NCI-H187 (cell line): Measurements from ENCODE around the gene CDH4.
A peak's percentile ranks its signal among the peaks of the same experiment; 100 is the strongest.

Source experiments
- DNase-seq, 2 experiments: peaks; one replicate each; lab custom pipeline; 2025; lab: John Stamatoyannopoulos, UW

CDH4 gene

DNA sequence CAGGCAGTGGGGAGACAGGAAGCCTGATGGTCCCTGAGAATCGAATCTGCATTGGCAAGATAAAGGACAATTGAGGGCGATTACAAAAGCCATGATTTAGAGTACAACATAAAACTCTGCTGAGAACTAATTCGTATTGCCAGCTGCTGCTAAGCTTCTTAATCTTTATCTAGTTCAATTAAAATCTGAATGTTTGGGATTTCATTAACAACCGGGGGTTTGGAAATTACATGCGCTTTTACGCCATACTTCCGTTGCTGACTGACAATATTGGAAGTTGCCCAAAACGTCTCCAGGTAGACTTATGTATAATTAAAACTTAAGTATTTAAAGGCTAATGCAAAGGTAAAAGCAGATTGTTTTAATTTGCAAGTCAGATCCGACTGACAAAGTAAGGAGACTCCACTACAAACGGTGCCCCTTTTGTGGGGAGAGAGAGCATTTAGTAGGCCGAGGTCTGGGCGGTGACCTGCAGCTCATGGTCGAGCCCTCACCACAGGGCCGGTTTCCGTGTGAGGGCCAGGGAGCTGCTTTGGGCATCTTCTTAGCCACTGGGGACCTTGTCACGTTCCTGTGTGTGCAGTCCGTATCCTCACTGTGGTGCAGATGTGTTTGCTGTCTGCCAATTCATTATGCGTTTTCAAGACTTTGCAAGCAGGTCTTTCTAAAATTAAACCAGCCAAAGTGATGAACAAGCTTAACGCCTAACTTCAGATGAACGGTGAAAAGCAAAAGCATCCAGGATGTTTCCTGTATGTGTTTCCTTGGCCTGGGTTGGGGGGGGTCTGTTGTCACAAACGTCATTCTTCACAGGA is 49.9 kb downstream of the CDH4 start:
- no peak for DNase-seq

DNA sequence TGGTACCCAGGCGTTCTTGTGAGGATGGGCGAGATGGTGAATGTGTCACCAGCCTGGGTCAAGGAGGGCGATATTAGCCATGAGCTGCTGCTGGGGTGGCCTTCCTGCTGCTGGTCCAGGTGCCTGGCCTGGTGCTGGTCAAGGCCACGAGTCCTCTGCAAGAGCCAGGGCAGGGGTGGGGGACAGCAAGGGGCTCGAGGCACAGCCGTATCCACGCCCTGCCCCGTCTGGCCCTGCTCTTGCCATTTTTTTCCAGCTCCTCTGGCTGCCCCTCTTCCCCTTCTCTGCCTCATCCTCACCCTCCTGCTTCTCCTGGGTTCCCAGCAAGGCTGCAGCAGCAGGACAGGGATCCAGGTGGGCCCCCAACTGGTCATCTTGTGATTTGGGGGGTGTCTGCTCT is 51.2 kb downstream of the CDH4 start:
- DNase-seq = no peak

DNA sequence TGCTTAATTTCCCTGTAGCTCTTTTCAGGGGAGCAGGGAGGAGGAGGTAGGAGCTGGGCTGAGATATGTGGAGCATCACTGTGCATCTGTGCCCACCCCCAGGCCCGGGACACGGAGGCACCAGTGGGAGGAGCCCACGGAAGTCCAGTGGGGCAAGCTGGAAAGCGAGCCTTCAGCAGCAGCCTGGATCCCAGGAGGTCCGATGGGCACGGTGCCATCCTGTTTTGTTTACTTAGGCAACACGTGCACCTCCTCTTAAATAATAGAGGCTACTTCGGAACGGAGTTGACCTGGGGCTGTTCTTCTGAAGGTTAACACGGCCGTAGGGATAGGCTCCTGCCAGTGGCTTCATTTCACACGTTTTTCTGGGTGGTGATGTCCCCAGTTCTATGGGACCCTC is 51.6 kb downstream of the CDH4 start:
- DNase-seq = peak; percentile 17 to 34

DNA sequence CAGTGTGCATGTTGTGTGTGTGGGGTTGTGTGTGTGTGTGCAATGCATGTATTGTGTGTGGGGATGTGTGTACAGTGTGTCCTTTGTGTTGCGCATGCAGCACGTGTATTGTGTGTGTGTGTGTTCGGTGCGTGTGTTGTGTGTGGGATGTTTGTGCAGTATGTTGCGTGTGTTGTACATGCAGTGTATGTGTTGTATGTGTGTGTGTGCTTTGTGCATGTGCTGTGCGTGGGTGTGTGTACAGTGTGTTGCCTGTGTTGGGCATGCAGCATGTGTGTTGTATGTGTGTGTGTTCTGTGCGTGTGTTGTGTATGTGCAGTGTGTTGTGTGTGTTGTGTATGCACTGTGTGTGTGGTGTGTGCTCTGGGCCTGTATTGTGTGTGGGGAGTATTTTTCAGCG is 52.7 kb downstream of the CDH4 start:
- DNase-seq = no peak

DNA sequence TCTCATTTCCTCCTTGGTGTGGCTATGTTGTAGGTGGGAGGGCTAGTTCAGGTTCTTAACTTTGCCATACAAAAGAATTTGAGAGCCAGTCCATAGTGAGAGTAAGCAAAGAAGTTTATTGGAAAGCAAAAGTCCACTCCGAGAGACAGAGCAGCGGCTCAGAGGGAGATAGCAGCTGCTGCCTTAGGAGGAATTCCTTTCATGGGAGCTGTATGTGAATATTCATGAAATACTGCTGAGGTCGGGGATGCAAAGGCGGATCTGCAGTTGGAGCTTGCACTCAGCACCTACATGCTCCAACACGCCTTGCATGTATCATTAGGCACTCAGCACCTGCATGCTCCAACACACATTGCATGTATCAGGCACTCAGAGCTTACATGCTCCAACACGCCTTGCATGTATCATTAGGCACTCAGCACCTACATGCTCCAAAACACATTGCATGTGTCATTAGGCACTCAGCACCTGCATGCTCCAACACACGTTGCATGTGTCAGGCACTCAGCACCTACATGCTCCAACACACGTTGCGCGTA is 54.9 kb downstream of the CDH4 start:
- DNase-seq = no peak

DNA sequence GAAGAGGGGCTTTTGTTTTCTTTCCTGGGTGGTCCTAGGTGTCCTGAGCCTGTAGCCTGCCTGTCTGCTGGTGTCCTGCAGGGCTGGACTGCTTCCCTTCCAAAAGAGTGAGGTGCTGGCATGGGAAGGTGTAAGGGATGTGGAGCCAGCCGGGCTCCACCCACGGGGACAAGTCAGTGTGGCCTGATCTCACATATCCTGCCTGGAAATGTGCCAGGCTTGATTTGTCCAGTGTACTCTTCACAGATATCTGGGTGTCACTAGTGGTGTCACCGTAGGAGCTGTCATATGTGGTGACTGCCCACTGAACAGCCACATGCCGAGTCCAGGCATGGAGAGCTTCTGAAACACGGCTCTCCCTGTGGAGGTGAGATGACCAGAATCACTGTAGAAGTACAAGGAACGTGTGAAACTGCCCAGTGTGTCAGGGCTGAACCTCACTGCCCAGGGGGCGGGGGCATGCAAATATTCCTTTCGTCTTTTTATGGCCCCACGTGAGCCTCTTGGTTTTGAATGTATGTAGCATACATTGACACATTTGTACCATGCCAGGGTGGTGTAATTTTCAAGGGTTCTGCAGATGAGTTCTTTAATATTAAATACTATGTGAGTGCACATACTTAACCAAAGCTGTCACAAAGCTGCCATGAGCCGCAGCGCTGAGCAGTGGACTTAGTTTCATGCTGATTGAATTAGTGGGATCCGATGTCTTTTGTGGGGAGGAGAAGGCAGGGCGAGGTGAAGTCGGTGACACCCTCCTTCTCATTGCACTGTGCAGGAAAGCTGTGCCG is 55.8 kb downstream of the CDH4 start:
- DNase-seq = no peak

DNA sequence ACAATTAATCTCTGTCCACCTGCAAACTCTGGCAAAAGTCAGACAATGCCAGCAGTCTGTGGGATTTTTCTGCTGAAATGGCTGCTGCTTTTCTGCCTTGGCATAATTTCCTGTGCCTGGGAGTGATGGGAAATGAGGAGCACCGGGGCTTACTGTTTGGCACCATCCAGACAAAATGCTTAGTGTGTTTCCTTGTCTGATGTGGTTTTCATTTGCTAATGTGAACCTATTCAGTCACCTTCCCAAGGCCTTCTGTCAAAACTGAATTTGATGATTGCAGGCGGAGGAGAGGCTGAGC is 56.4 kb downstream of the CDH4 start:
- DNase-seq = no peak

DNA sequence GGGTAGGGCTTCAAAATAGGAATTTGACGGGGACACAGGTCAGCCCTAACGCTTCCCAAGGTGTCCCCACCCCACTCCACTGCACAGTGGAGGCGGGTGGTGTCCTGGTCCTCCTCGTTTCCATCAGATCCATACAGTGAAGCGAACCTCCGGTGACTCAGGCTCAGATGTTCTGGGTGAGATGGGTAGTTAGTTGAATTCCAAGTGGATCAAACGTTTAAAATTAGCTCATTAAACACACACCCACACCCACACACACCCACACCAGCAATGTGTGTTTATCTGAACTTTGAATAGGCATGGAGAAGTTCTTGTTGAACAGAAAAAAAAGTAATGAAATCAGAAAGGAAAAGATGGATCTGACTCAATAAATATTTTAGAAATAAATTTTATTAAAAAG is 58.9 kb downstream of the CDH4 start:
- no peak for DNase-seq

DNA sequence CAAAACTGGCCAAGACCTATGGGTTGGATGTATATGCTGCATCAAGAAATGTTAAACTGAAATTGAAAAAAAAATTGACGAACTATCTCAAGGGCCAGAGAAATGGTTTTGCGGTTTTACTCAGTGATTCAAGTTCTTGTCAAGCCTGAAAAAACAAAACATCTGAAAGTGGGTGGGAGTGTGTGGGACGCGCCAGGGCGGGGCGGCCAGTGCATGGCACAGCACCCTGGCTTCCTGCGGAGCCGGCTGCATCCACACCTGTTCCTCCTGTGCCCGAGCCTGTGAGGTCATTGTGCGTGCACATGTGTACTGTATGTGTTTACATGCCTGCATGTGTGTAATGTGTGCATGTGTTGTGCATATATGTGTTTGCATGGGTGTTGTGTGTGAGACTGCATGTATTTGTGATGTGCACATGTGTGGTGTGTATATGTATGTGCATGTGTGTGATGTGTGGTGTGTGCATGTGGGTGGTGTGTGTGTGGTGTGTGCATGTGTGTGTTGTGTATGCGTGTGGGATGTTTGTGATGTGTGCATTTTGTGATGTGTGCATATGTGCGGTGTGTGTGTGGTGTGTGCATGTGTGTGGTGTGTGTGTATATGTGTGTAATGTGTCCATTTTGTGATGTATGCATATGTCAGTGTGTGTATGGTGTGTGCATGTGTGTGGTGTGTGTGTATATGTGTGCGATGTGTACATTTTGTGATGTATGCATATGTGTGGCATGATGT is 59.8 kb downstream of the CDH4 start:
- peak in 1 of 2 experiments; percentile 16 for DNase-seq

DNA sequence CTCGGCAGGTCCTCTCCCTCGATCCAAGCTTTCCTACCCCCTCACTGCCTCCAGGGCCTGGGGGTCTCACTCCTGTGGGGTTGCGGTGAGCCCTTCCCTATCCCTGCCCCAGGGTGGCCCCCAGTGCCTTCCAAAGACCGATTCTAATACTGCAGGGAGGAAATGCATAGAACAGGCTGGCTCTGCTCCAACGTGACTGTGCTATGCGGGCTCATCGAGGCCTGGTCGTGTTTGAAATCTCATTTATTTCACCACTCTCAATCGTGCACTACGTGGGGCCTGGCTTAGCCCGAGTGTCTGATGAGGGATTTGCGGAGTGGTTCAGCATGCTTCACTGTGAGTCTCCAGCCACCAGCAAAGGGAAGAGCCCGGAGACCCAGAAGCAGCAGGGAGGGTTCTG is 60.9 kb downstream of the CDH4 start:
- DNase-seq = no peak

DNA sequence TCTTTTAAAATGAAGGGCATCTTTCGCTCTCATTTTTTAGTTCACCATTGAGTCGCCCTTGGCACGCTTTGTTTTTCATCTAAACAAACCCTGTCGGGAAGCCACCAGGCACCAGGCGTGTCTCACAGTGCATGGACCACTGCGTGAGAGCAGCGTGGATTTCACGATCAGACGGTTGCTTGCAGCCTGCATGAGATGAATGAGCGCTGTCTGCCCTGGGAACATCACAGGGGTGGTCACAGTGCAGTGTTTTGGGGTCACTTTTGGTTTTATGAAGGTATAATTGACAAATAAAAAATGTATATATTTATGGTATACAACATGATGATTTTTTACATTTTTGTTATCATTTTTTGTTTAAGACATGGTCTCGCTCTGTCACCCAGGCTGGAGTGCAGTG is 61.3 kb downstream of the CDH4 start:
- no peak for DNase-seq

DNA sequence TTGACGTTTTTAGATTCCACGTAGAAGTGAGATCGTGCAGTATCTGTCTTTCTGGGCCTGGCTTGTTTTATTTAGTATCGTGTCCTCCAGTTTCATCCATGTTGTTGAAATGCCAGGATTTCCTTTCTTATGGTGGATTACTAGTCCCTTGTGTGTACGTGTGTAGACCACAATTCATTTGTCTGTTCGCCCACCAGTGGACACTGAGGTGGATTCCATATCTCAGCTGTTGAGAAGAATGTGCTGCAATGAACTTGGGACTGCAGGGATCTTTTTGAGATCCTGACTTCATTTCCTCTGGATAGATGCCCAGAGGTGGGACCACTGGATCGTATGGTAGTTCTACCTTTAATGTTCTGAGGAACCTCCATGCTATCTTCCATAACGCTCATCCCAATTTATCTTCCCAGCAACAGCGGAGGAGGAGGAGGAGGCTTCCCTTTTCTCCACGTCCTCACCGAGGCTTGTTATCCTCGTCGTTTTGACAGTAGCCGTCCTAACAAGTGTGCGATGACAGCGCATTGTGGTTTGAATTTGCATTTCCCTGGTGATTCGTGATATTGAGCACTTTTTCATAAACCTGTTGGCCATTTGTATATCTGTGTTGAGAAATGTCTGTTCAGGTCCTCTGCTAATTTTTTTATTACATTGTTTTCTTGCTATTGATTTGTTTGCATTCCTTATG is 62.4 kb downstream of the CDH4 start:
- no peak for DNase-seq

DNA sequence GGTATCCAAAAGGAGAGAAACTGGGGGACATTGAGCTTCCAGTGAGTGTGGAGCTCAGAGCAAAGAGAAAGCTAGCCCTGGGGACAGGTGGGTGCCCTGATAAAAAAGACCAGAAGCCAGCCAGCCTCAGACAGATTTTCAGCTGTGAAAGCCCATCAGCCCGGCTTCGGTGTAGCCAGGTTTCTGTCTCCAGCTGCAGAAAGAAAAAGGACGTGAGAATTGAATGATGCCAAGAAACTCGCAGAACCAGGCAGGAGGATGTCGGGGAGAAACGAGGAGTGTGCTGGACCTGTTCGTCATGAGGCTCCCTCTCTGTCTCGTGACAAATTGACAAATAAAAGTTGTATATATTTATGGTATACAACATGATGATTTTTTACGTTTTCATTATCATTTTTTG is 63.3 kb downstream of the CDH4 start:
- no peak for DNase-seq

DNA sequence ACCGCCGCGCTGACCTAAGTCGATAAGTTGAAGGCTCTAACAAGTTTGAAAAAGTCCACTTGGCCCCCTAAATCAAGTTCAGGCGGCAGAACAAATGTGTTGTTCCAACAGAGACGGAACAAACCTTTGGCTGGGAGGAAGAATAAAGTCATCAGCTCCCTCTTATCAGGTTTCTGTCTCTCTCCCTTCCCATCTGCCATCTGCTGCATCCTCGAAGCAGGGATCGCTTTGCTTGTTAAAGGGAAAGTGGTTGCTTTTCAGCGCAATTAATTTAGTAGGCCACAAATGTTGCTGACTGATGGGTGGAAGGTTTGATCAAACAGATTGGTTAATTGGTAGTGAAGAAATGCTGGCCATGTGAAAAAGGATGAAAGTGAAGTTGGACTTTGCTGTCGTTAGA is 64.3 kb downstream of the CDH4 start:
- no peak for DNase-seq

DNA sequence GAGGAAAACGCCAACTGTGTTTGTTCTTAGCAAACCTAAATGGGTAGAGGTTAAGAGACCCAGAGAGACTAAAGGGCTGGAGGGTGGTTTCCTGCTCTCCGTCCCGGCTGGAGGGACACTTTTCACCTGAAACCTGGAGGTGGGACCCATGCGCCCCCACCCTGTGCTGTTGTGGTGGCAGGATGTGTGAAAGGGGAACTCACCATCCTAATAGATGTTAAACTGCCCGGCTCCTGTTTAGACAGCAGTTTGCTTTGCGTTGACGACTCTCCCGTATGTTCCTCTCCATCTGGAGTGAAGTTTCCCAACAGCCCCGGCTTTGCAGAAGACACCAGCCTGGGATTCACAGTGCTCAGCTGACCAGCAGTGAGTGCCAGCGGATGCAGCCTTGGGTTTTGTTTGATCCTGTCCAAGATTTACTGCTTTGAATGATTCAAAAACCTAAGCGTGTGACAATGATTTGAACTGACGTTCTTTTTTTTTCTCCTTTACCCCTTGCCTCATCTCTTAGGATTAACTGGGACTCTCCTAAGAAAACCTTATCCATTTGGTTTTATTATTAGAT is 66.0 kb downstream of the CDH4 start:
- no peak for DNase-seq

DNA sequence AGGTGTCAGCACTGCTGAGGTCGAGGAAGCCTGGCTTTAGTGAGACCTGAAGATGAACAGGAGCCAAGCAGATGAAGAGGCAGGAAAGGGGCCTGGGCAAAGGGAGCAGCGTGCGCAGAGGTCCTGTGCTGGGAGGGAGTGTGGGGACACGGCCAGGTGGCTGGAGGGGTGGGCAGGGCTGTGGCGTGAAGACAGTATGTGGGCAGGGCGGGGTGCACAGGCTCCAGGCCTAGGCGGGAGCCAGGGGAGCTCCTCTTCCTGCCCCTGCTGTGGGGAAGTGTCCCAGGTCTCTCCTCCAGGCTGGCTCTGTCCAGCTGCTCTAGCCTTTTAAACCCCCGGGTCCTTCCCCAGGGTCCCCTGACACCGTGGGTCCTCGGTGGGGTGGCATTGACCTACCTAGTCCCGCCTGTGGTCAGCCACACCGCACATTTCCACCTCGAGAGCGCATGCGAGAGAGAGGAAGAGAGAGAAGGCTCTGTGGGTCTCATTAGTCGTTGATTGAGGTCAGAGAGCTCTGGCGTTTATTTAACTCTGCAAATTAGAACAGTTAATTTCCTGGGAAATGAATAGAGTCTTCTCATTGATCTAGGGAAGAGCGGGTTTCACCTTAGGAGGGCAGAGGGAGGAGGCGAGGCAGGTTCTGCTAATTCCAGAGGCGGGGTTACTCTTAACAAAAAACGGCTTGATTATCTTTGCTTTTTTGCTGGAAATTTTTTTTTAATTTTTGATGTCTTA is 68.8 kb downstream of the CDH4 start:
- DNase-seq = no peak

DNA sequence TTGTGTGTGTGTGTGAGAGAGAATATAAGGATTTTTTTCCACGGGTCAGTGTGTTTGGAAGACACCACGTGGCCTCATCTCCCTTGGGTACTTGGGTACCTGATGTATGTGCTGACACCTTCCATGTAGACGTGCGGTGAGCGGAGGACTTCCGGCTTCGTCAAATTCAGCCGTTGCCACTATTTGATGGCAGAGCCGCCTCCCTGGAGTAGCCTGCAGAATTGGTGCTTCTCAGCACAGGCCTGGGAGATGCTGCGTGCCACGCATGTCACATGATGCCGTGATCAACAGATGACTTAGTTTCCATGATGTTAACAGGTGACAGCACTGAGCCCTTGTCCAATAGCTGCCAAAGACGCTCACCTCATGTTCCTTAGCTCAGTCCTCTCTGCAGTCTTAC is 69.4 kb downstream of the CDH4 start:
- no peak for DNase-seq

DNA sequence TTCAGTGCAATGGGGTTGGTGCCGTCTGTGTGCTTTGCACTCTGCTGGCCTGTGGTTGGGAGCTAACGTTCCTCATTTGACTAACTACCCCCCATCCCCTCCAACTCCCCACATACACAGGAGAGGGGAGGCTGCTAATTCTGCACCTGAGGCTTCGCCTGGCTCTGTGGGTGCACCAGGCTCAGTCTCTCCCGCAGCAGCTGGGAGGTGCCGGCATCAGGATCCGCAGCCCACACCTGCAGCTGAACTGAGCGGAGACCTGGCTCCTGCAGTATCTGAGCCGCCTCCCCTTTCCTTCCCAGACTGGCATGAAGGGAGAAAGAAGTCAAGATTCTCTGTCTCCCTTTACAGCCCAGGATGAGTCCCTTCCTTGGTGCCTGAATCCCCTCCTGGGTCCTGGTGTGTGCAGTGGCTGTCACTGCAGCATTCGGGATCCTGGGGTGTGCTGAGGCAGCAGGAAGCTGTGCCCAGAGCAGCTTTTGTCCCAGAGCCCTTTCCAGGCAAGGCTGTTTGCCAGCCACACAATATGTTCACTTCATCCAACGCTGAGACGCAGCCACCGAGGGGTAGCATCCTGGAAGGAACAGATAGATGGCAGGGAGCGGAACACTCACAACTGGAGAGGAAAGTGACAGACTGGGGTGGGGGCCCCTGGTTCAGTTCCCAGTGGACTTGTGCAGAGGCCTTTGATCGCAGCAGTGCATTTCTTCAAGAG is 70.2 kb downstream of the CDH4 start:
- DNase-seq = no peak

DNA sequence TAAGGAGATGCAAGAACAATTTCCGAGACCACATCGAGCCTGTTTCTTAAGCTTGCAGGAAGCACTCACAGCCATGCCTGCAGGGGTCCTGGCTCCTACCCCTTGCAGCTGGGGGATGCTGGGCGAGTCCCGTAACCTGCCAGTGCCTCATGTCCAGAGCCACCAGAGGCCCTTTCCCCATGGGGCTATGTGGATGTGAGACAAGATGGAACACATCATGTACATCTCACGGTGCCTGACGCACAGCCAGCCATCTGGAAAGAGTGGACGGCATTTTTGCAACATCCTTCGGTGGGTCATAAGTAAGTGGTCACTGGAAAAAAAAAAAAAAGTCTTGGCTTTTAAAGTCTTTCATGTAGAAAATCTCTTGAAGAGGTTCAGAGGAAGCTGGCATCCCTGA is 72.8 kb downstream of the CDH4 start:
- DNase-seq = no peak

DNA sequence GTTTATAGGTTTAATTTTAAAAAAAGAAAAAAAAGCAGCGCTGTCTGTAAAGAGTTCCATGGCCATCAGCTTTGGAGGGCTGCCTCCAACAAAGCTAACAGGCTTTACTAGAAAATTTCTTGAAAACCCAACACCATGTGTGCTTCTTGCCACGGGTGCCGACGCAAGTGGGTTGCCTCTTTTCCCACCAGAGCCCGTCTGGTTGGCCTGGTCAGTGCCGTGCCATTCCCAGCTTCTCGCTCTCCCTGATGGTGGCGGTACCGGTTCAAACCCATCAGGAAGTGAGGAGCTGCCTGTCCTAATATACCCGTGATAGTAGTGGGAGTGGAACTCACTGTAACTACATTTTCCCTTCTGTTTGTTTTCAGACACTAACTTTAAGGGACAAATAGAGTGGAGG is 73.7 kb downstream of the CDH4 start:
- DNase-seq = no peak
